Kidney epithelial cell (primary cell): ENCODE results near the gene SFTA2. TPM values are rescaled to one million over a fixed set of nuclear protein-coding genes. Genes with fewer than 3 reads are reported as not detected.

Experiments
- DNase-seq: peaks from one replicate; pipeline ENCODE4 v3.0.0-alpha.2; 2010; ENCODE audit warnings: low read depth
- H3K27me3 ChIP-seq: 2 replicates; pipeline ENCODE4 v1.6.0; 2011; ENCODE audit warnings: low read length; ENCODE audit not compliant: control insufficient read depth, insufficient read depth
- H3K36me3 ChIP-seq: 2 replicates; pipeline ENCODE4 v1.5.1; 2011; ENCODE audit warnings: low read length; ENCODE audit not compliant: control insufficient read depth, insufficient read depth
- H3K4me3 ChIP-seq: 2 replicates; pipeline ENCODE4 v1.5.1; 2011; ENCODE audit warnings: low read depth, mild to moderate bottlenecking, control low read depth, low read length
- total RNA-seq: library from RNA; depleted of rRNA; stranded (reverse); fragments of >200 nt; gene quantifications from 2 replicates; pipeline ENCODE4 v1.2.3, GENCODE V29; 2015
- TF ChIP-seq, protein P1 (sequence below): IDR thresholded peaks from 2 replicates; pipeline ENCODE4 v1.5.1; 2011; ENCODE audit warnings: mild to moderate bottlenecking, moderate library complexity, low read length, control low read depth, inconsistent platforms; ENCODE audit not compliant: insufficient read depth, poor library complexity, severe bottlenecking

The SFTA2 gene
- total RNA-seq, 1 donor from 2014 or later = 1.0 TPM

DNA sequence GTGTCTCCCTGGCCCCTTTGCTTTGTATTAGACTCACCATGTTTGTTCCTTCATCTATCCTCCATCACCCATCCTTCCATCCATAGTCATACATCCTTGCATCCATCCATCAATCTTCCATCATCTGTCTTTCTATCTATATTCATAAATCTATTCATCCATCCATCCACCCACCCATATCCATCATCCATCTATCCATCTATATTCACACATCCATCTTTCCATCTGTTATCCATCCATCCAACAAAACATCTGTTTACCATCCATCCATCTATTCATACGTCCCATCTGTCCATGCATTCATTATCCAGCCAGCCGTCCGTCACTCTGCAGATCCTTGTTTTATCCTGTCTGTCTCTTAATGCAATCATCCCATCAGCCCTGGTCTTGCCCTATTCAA lies 37.0 kb downstream of the SFTA2 start:
- TF ChIP-seq, protein P1, sequence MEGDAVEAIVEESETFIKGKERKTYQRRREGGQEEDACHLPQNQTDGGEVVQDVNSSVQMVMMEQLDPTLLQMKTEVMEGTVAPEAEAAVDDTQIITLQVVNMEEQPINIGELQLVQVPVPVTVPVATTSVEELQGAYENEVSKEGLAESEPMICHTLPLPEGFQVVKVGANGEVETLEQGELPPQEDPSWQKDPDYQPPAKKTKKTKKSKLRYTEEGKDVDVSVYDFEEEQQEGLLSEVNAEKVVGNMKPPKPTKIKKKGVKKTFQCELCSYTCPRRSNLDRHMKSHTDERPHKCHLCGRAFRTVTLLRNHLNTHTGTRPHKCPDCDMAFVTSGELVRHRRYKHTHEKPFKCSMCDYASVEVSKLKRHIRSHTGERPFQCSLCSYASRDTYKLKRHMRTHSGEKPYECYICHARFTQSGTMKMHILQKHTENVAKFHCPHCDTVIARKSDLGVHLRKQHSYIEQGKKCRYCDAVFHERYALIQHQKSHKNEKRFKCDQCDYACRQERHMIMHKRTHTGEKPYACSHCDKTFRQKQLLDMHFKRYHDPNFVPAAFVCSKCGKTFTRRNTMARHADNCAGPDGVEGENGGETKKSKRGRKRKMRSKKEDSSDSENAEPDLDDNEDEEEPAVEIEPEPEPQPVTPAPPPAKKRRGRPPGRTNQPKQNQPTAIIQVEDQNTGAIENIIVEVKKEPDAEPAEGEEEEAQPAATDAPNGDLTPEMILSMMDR = no peak
- no peaks in the 10 kb centered on the region for H3K27me3 ChIP-seq
- no peak overlapping the region for H3K4me3 ChIP-seq
- no peak for DNase-seq
- peaks cover 10% of the 10 kb centered on the region for H3K36me3 ChIP-seq

DNA sequence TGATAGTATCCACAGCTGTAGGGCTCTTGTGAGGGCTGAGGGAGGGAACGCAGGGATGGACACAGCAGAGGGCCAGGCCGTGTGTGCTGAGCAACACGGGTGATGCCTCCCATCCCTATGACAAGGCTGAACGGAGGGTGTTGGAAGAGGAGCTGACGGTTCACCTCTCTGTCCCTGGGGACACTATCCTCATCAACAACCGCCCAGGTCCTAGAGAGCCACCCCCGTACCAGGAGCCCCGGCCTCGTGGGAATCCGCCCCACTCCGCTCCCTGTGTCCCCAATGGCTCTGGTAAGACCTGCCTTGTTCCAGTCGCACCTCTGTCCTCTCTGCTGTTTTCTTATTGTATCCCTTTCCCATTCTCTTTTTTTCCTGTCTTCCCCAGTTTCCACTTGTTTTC lies 37.6 kb downstream of the SFTA2 start:
- peaks cover 10% of the 10 kb centered on the region for H3K36me3 ChIP-seq
- no peak overlapping the region for H3K4me3 ChIP-seq
- no peaks in the 10 kb centered on the region for H3K27me3 ChIP-seq
- TF ChIP-seq, protein P1 = no peak
- no peak for DNase-seq

DNA sequence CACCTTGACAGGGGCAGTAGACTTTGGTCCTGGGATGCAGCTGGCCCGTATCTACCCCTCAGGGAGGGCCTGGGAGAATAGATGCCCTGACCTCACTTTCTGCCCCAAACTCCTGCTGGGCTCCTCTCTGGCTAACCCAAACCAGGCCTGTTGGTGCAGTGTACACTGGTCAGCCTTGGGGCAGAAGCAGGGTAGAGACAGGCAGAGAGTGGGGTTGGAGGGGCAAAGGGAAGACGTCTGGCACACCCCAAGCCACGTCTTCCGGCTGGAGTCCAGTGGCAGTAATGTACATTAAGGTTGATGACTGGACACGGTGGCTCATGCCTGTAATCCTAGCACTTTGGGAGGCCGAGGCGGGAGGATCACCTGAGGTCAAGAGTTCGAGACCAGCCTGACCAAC lies 38.3 kb downstream of the SFTA2 start:
- no peak for DNase-seq
- Histone ChIP-seq H3K36me3 (peaks cover 6% of the 10 kb centered on the region), H3K4me3 (no peak overlapping the region), H3K27me3 (no peaks in the 10 kb centered on the region)
- TF ChIP-seq, protein P1 = no peak

DNA sequence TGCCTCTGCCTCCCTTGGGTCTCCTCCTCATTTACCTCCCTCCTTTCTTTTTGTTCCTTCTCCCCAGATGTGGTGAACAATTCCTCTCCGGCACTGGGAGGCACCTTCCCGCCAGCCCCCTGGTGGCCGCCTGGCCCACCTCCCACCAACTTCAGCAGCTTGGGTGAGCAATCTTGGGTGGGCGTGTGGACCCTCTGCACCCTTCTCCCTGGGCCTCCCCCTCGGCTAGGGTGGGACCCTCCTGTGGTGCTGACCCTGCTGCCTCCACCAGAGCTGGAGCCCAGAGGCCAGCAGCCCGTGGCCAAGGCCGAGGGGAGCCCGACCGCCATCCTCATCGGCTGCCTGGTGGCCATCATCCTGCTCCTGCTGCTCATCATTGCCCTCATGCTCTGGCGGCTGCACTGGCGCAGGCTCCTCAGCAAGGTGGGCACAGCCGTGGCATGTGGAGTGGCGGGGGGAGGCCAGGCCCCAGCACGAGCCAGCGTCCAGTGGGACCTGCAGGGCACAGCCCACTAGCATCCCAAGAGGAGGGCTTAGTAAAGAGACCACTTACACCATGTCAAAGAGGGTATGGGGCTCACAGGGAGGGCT lies 38.9 kb downstream of the SFTA2 start:
- TF ChIP-seq, protein P1 = peak; percentile 25
- Histone ChIP-seq H3K4me3 (no peak overlapping the region), H3K36me3 (peaks cover 5% of the 10 kb centered on the region), H3K27me3 (no peaks in the 10 kb centered on the region)
- no peak for DNase-seq

DNA sequence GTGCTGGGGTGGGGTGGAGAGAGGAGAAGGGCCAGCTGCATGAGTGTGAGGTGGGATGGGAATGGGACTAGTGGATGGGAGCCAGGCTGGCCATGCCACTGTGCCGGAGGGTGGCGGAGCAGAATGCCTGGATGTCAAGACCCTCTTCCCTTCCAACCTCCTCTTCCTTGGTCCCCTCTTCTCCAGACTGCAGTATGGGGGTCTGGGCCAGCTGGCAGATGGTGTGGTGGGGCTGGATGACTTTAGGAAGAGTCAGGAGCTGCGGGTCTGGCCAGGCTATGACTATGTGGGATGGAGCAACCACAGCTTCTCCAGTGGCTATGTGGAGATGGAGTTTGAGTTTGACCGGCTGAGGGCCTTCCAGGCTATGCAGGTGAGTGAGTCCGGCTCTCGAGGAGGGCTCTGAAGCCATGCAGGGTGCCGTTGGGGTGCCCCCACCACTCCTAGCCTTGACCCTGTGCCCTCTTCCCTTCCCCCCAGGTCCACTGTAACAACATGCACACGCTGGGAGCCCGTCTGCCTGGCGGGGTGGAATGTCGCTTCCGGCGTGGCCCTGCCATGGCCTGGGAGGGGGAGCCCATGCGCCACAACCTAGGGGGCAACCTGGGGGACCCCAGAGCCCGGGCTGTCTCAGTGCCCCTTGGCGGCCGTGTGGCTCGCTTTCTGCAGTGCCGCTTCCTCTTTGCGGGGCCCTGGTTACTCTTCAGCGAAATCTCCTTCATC lies 40.0 kb downstream of the SFTA2 start:
- Histone ChIP-seq H3K4me3 (no peak overlapping the region), H3K27me3 (no peaks in the 10 kb centered on the region), H3K36me3 (peaks cover 5% of the 10 kb centered on the region)
- TF ChIP-seq, protein P1 = no peak
- DNase-seq = no peak

DNA sequence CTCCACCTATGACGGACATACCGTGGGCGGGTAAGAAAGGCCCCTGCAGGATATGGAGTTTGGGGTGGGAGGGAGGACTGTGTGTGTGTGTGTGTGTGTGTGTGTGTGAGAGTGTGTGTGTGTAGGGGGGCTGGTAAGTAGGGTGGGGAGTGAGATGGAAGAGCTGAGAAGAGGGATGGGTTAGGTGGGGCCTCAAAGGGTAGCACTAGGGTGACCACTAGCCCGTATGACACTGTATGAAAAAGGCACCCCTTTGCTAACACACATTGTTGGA lies 40.6 kb downstream of the SFTA2 start:
- TF ChIP-seq, protein P1 = no peak
- Histone ChIP-seq H3K27me3 (no peaks in the 10 kb centered on the region), H3K36me3 (peaks cover 5% of the 10 kb centered on the region), H3K4me3 (no peak overlapping the region)
- no peak for DNase-seq
